CD4-positive, alpha-beta T cell treated with Interleukin-12 subunit alpha and Interleukin-12 subunit beta, for 1 hour (primary cell): ENCODE results near the gene OLFM1.
"Not testable (repeated sequence)": the region's sequence is repeated elsewhere in the genome, so short reads cannot be mapped to it uniquely, and the experiment has no call there.

Experiments
- DNase-seq: peaks from one replicate; pipeline ENCODE4 v3.0.0-alpha.2; 2020

The OLFM1 gene

GRCh38 chr9:135108831-135109510 lies 21.5 kb downstream of the OLFM1 start:
- no peak for DNase-seq

- no peak for DNase-seq
Measured at GRCh38 chr9:135109650-135110049, 22.2 kb downstream of the OLFM1 start.

GRCh38 chr9:135110416-135110815 lies 22.9 kb downstream of the OLFM1 start:
- DNase-seq = no peak

GRCh38 chr9:135111600-135111999 lies 24.1 kb downstream of the OLFM1 start:
- DNase-seq = not testable (repeated sequence)

- DNase-seq = no peak
Measured at GRCh38 chr9:135116371-135116770, 28.9 kb downstream of the OLFM1 start.

- DNase-seq = no peak
Measured at GRCh38 chr9:135116881-135117280, 29.4 kb downstream of the OLFM1 start.

GRCh38 chr9:135117281-135117680 lies 29.8 kb downstream of the OLFM1 start:
- no peak for DNase-seq

GRCh38 chr9:135119496-135120064 lies 32.1 kb downstream of the OLFM1 start:
- no peak for DNase-seq

GRCh38 chr9:135120249-135120648 lies 32.8 kb downstream of the OLFM1 start:
- DNase-seq = no peak

GRCh38 chr9:135122316-135122715 lies 34.8 kb downstream of the OLFM1 start:
- DNase-seq = no peak

- DNase-seq = no peak
Measured at GRCh38 chr9:135123126-135123772, 35.8 kb downstream of the OLFM1 start.

- DNase-seq = no peak
Measured at GRCh38 chr9:135123773-135124134, 36.3 kb downstream of the OLFM1 start.

- DNase-seq = no peak
Measured at GRCh38 chr9:135126451-135127187, 39.2 kb downstream of the OLFM1 start.

GRCh38 chr9:135127718-135128670 lies 40.5 kb downstream of the OLFM1 start:
- no peak for DNase-seq

GRCh38 chr9:135129137-135129695 lies 41.7 kb downstream of the OLFM1 start:
- DNase-seq = no peak

- no peak for DNase-seq
Measured at GRCh38 chr9:135130207-135130976, 42.9 kb downstream of the OLFM1 start.

- DNase-seq = no peak
Measured at GRCh38 chr9:135131488-135131887, 44.0 kb downstream of the OLFM1 start.

GRCh38 chr9:135132008-135132407 lies 44.5 kb downstream of the OLFM1 start:
- no peak for DNase-seq

- no peak for DNase-seq
Measured at GRCh38 chr9:135134268-135135022, 47.0 kb downstream of the OLFM1 start.

GRCh38 chr9:135135171-135135928 lies 47.9 kb downstream of the OLFM1 start:
- DNase-seq = no peak
